HEK293 (cell line): Measurements from ENCODE around the gene MEX3C.

ENCODE experiments used
- CTCF ChIA-PET: fragments of 350-600 bp; formaldehyde crosslinking; extraction: SDS; loops from one replicate; lab custom pipeline; 2021; ENCODE audit warnings: antibody characterized with exemption; lab: Yijun Ruan, JAX
- POLR2A ChIA-PET: fragments of 300-600 bp; formaldehyde crosslinking; extraction: SDS; loops from one replicate; lab custom pipeline; 2020; ENCODE audit warnings: antibody characterized with exemption, inconsistent platforms; lab: Yijun Ruan, JAX
- H3K27ac ChIP-seq: fragments of 200-500 bp; sonication (Bioruptor generic); 2 replicates; pipeline ENCODE4 v1.5.1; 2014; ENCODE audit warnings: low read depth, low read length, control low read depth, inconsistent platforms; ENCODE audit errors: extremely low read depth
- H3K36me3 ChIP-seq, 2 experiments: fragments of 200-500 bp in 1 of 2; sonication (Bioruptor generic) in 1 of 2; 1 replicate in 1 of 2; 2 replicates in 1 of 2; pipeline ENCODE4 v1.5.1; 2014 to 2017; ENCODE audit warnings: inconsistent platforms in 2 of 2, low read length in 2 of 2; ENCODE audit not compliant: control insufficient read depth in 2 of 2, insufficient read depth in 1 of 2
- H3K4me1 ChIP-seq: fragments of 200-500 bp; sonication (Bioruptor generic); 2 replicates; pipeline ENCODE4 v1.5.1; 2014; ENCODE audit warnings: mild to moderate bottlenecking, low read length, inconsistent platforms; ENCODE audit not compliant: control insufficient read depth, insufficient read depth
- H3K4me3 ChIP-seq: 2 replicates; pipeline ENCODE4 v1.5.1; 2011; ENCODE audit warnings: low read depth, mild to moderate bottlenecking, control low read depth, low read length, moderate library complexity
- H3K9me3 ChIP-seq: fragments of 200-500 bp; sonication (Bioruptor generic); 2 replicates; pipeline ENCODE4 v1.5.1; 2014; ENCODE audit warnings: low read depth, low read length, inconsistent platforms; ENCODE audit not compliant: control insufficient read depth, insufficient read depth
- GFI1B ChIP-seq: fragments of 450-650 bp; formaldehyde crosslinking; IDR thresholded peaks from 2 replicates; pipeline ENCODE4 v1.5.1; 2016; ENCODE audit warnings: missing biosample characterization, missing genetic modification characterization
- TCF7L2 ChIP-seq: IDR thresholded peaks from 2 replicates; pipeline ENCODE4 v1.6.1; 2011; ENCODE audit warnings: low read depth, mild to moderate bottlenecking, inconsistent platforms, low read length, moderate library complexity, borderline replicate concordance
- ZEB2 ChIP-seq: fragments of 450-650 bp; formaldehyde crosslinking; IDR thresholded peaks from 2 replicates; pipeline ENCODE4 v1.5.1; 2016; ENCODE audit warnings: missing biosample characterization, missing genetic modification characterization
- ZFP37 ChIP-seq: fragments of 450-650 bp; formaldehyde crosslinking; IDR thresholded peaks from 2 replicates; pipeline ENCODE4 v1.5.1; 2016; ENCODE audit warnings: missing biosample characterization, missing genetic modification characterization
- ZNF157 ChIP-seq: fragments of 450-650 bp; formaldehyde crosslinking; IDR thresholded peaks from 2 replicates; pipeline ENCODE4 v1.5.1; 2016; ENCODE audit warnings: missing biosample characterization, missing genetic modification characterization
- ZNF214 ChIP-seq: fragments of 450-650 bp; formaldehyde crosslinking; IDR thresholded peaks from 2 replicates; pipeline ENCODE4 v1.5.1; 2017; ENCODE audit warnings: missing biosample characterization, mild to moderate bottlenecking, missing genetic modification characterization, borderline replicate concordance
- ZNF239 ChIP-seq: fragments of 450-650 bp; formaldehyde crosslinking; IDR thresholded peaks from 2 replicates; pipeline ENCODE4 v1.5.1; 2016; ENCODE audit warnings: missing biosample characterization, missing genetic modification characterization
- ZNF292 ChIP-seq: fragments of 450-650 bp; formaldehyde crosslinking; IDR thresholded peaks from 2 replicates; pipeline ENCODE4 v1.5.1; 2016; ENCODE audit warnings: low read depth, missing biosample characterization, missing genetic modification characterization, borderline replicate concordance
- ZNF341 ChIP-seq: fragments of 450-650 bp; formaldehyde crosslinking; IDR thresholded peaks from 2 replicates; pipeline ENCODE4; 2016; ENCODE audit warnings: low read depth, missing biosample characterization, missing genetic modification characterization
- ZNF510 ChIP-seq: fragments of 450-650 bp; formaldehyde crosslinking; IDR thresholded peaks from 2 replicates; pipeline ENCODE4 v1.5.1; 2018; ENCODE audit warnings: mild to moderate bottlenecking, missing genetic modification characterization, missing biosample characterization; ENCODE audit not compliant: insufficient replicate concordance
- ZNF544 ChIP-seq: fragments of 450-650 bp; formaldehyde crosslinking; IDR thresholded peaks from 2 replicates; pipeline ENCODE4 v1.5.0; 2017; ENCODE audit warnings: missing biosample characterization, missing genetic modification characterization
- ZNF560 ChIP-seq: fragments of 450-650 bp; formaldehyde crosslinking; IDR thresholded peaks from 2 replicates; pipeline ENCODE4 v1.5.1; 2017; ENCODE audit warnings: missing biosample characterization, missing genetic modification characterization, borderline replicate concordance
- ZNF600 ChIP-seq: fragments of 450-650 bp; formaldehyde crosslinking; IDR thresholded peaks from 2 replicates; pipeline ENCODE4 v1.5.1; 2016; ENCODE audit warnings: missing biosample characterization, missing genetic modification characterization
- ZNF664 ChIP-seq: fragments of 450-650 bp; formaldehyde crosslinking; IDR thresholded peaks from 2 replicates; pipeline ENCODE4 v1.5.1; 2016; ENCODE audit warnings: missing biosample characterization, missing genetic modification characterization
- ZNF670 ChIP-seq: fragments of 450-650 bp; formaldehyde crosslinking; IDR thresholded peaks from 2 replicates; pipeline ENCODE4 v1.5.1; 2016; ENCODE audit warnings: missing biosample characterization, missing genetic modification characterization, low read depth
- ZNF707 ChIP-seq: fragments of 450-650 bp; formaldehyde crosslinking; IDR thresholded peaks from 2 replicates; pipeline ENCODE4 v1.5.1; 2016; ENCODE audit warnings: missing biosample characterization, missing genetic modification characterization
- ZNF830 ChIP-seq: fragments of 450-650 bp; IDR thresholded peaks from 2 replicates; pipeline ENCODE4 v1.5.0; 2018; ENCODE audit warnings: missing biosample characterization, missing genetic modification characterization, low read depth, mild to moderate bottlenecking, moderate library complexity
- ZSCAN16 ChIP-seq: fragments of 450-650 bp; formaldehyde crosslinking; IDR thresholded peaks from 2 replicates; pipeline ENCODE4 v1.5.1; 2016; ENCODE audit warnings: missing biosample characterization, missing genetic modification characterization
- ZXDB ChIP-seq: fragments of 450-650 bp; formaldehyde crosslinking; IDR thresholded peaks from 2 replicates; pipeline ENCODE4 v1.5.1; 2016; ENCODE audit warnings: missing biosample characterization, missing genetic modification characterization
- TF ChIP-seq, protein P1 (sequence below): fragments of 450-650 bp; formaldehyde crosslinking; IDR thresholded peaks from 2 replicates; pipeline ENCODE4 v1.5.1; 2016; ENCODE audit warnings: missing biosample characterization, missing genetic modification characterization
- TF ChIP-seq, protein P2 (sequence below): fragments of 450-650 bp; formaldehyde crosslinking; IDR thresholded peaks from 2 replicates; pipeline ENCODE4 v1.5.1; 2016; ENCODE audit warnings: missing biosample characterization, missing genetic modification characterization
- TF ChIP-seq, protein P3 (sequence below): fragments of 450-650 bp; formaldehyde crosslinking; IDR thresholded peaks from 2 replicates; pipeline ENCODE4 v1.5.0; 2017; ENCODE audit warnings: missing biosample characterization, missing genetic modification characterization, borderline replicate concordance
- TF ChIP-seq, protein P4 (sequence below): fragments of 450-650 bp; formaldehyde crosslinking; IDR thresholded peaks from 2 replicates; pipeline ENCODE4 v1.5.1; 2017; ENCODE audit warnings: missing biosample characterization, missing genetic modification characterization
- TF ChIP-seq, protein P5 (sequence below): fragments of 450-650 bp; formaldehyde crosslinking; IDR thresholded peaks from 2 replicates; pipeline ENCODE4 v1.5.1; 2016; ENCODE audit warnings: missing biosample characterization, missing genetic modification characterization, low read depth

Gene MEX3C

DNA sequence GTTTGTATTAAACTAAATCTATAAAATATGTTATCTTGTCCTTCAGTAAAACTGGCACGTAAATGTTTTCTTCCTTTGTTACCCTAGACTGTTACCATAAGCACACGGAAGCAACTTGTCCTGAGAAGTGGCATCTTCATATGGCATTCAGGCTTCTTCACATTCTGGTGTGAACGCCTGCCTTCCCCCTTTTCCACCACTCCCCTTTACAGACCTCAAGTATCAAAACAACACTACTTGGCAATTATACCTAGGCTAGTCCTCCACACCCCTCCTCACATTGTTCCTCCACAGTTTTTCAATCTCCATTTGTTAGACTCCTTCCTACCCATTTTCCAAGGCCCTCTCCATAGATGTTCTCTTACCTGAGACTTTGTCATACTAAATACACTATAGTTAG is 2.9 kb downstream of the MEX3C start (continued):
- TF ChIP-seq ZNF292 (no peak), ZNF600 (peak; percentile 37; the same call in 1 of the 2 replicates), ZNF341 (tag by site-specific recombination) (no peak), ZNF214 (no peak), ZNF830 (tag by site-specific recombination) (no peak), ZXDB (no peak)
- TF ChIP-seq, protein P1, sequence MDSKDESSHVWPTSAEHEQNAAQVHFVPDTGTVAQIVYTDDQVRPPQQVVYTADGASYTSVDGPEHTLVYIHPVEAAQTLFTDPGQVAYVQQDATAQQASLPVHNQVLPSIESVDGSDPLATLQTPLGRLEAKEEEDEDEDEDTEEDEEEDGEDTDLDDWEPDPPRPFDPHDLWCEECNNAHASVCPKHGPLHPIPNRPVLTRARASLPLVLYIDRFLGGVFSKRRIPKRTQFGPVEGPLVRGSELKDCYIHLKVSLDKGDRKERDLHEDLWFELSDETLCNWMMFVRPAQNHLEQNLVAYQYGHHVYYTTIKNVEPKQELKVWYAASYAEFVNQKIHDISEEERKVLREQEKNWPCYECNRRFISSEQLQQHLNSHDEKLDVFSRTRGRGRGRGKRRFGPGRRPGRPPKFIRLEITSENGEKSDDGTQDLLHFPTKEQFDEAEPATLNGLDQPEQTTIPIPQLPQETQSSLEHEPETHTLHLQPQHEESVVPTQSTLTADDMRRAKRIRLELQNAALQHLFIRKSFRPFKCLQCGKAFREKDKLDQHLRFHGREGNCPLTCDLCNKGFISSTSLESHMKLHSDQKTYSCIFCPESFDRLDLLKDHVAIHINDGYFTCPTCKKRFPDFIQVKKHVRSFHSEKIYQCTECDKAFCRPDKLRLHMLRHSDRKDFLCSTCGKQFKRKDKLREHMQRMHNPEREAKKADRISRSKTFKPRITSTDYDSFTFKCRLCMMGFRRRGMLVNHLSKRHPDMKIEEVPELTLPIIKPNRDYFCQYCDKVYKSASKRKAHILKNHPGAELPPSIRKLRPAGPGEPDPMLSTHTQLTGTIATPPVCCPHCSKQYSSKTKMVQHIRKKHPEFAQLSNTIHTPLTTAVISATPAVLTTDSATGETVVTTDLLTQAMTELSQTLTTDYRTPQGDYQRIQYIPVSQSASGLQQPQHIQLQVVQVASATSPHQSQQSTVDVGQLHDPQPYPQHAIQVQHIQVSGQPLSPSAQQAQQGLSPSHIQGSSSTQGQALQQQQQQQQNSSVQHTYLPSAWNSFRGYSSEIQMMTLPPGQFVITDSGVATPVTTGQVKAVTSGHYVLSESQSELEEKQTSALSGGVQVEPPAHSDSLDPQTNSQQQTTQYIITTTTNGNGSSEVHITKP, result peak; percentile 80

DNA sequence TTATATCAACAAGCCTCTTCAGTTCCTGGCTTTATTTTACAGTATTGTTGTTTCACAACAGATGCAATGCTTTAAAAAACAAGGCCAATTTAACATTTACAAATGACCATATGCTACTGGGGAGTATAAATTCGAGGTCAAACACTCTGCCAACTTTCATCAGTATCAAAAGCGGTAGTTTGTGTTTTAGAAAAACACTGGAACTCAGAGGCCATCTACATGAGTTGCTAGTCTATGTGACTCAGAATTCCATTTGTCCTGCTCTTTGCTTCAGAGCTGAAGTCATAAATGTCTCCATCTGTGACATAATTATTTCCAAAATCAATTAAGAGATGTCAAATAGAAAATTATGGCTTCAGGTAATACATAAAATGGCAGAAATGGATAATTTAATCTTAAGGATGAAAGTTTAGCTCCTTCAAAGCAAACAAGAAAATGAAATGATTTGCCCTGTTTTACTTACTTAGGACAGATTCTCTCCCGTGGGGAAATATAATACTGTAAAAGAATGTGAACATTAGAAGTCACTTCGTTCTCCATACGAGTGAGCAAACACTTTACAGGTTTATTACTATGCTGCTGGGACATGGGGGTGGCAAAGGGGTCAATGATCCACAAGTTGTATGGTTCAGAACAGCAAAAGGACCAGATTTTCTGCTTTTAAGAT is 3.7 kb downstream of the MEX3C start:
- CTCF ChIA-PET, result interaction anchor here (0.8 to 2.2 kb wide), 5 partner anchors 12 to 83 kb away, joined by 3 to 8 read pairs (median 5); no protein-coding TSS in a partner anchor
- POLR2A ChIA-PET, result no interaction called here
- Histone ChIP-seq H3K27ac (peak overlapping the region; percentile 96; the same call in 1 of the 2 replicates), H3K4me3 (peak overlapping the region; percentile 3), H3K36me3 (peaks cover 0 to 1% of the 10 kb centered on the region in 2 experiments; a peak in 1 of 3 replicates), H3K4me1 (peaks cover 40% of the 10 kb centered on the region), H3K9me3 (no peaks in the 10 kb centered on the region)
- no peak for TF ChIP-seq ZNF664
- TF ChIP-seq ZNF510 (tag by site-specific recombination), result no peak
- no peak for TF ChIP-seq ZNF560 (tag by site-specific recombination)
- TF ChIP-seq ZNF707, result no peak
- TF ChIP-seq ZNF292, result no peak
- TF ChIP-seq, protein P2, sequence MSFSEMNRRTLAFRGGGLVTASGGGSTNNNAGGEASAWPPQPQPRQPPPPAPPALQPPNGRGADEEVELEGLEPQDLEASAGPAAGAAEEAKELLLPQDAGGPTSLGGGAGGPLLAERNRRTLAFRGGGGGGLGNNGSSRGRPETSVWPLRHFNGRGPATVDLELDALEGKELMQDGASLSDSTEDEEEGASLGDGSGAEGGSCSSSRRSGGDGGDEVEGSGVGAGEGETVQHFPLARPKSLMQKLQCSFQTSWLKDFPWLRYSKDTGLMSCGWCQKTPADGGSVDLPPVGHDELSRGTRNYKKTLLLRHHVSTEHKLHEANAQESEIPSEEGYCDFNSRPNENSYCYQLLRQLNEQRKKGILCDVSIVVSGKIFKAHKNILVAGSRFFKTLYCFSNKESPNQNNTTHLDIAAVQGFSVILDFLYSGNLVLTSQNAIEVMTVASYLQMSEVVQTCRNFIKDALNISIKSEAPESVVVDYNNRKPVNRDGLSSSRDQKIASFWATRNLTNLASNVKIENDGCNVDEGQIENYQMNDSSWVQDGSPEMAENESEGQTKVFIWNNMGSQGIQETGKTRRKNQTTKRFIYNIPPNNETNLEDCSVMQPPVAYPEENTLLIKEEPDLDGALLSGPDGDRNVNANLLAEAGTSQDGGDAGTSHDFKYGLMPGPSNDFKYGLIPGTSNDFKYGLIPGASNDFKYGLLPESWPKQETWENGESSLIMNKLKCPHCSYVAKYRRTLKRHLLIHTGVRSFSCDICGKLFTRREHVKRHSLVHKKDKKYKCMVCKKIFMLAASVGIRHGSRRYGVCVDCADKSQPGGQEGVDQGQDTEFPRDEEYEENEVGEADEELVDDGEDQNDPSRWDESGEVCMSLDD (tag by site-specific recombination), result no peak
- peak; percentile 46; the same call in 1 of the 2 replicates for TF ChIP-seq ZEB2 (tag by site-specific recombination)
- TF ChIP-seq ZNF544, result no peak
- peak; percentile 84 for TF ChIP-seq GFI1B (tag by site-specific recombination)
- TF ChIP-seq ZSCAN16, result no peak
- TF ChIP-seq ZNF157, result no peak
- TF ChIP-seq, protein P3, sequence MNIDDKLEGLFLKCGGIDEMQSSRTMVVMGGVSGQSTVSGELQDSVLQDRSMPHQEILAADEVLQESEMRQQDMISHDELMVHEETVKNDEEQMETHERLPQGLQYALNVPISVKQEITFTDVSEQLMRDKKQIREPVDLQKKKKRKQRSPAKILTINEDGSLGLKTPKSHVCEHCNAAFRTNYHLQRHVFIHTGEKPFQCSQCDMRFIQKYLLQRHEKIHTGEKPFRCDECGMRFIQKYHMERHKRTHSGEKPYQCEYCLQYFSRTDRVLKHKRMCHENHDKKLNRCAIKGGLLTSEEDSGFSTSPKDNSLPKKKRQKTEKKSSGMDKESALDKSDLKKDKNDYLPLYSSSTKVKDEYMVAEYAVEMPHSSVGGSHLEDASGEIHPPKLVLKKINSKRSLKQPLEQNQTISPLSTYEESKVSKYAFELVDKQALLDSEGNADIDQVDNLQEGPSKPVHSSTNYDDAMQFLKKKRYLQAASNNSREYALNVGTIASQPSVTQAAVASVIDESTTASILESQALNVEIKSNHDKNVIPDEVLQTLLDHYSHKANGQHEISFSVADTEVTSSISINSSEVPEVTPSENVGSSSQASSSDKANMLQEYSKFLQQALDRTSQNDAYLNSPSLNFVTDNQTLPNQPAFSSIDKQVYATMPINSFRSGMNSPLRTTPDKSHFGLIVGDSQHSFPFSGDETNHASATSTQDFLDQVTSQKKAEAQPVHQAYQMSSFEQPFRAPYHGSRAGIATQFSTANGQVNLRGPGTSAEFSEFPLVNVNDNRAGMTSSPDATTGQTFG (tag by site-specific recombination), result no peak
- TF ChIP-seq, protein P4, sequence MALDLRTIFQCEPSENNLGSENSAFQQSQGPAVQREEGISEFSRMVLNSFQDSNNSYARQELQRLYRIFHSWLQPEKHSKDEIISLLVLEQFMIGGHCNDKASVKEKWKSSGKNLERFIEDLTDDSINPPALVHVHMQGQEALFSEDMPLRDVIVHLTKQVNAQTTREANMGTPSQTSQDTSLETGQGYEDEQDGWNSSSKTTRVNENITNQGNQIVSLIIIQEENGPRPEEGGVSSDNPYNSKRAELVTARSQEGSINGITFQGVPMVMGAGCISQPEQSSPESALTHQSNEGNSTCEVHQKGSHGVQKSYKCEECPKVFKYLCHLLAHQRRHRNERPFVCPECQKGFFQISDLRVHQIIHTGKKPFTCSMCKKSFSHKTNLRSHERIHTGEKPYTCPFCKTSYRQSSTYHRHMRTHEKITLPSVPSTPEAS (tag by site-specific recombination), result no peak
- TF ChIP-seq ZNF670 (tag by site-specific recombination), result no peak
- TF ChIP-seq ZFP37, result no peak
- TF ChIP-seq, protein P5, sequence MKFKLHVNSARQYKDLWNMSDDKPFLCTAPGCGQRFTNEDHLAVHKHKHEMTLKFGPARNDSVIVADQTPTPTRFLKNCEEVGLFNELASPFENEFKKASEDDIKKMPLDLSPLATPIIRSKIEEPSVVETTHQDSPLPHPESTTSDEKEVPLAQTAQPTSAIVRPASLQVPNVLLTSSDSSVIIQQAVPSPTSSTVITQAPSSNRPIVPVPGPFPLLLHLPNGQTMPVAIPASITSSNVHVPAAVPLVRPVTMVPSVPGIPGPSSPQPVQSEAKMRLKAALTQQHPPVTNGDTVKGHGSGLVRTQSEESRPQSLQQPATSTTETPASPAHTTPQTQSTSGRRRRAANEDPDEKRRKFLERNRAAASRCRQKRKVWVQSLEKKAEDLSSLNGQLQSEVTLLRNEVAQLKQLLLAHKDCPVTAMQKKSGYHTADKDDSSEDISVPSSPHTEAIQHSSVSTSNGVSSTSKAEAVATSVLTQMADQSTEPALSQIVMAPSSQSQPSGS (tag by site-specific recombination), result no peak
- TF ChIP-seq ZNF239 (tag by site-specific recombination), result no peak
- TF ChIP-seq TCF7L2, result peak; percentile 47; the same call in 1 of the 2 replicates
